ENCODE data around the gene POLR3E. TPM values are rescaled to one million over a fixed set of nuclear protein-coding genes. Genes with fewer than 3 reads are reported as not detected.

Gene POLR3E
- total RNA-seq, 6 experiments from 2014 or later = 31.6 to 36.3 (median 32.6) TPM

DNA sequence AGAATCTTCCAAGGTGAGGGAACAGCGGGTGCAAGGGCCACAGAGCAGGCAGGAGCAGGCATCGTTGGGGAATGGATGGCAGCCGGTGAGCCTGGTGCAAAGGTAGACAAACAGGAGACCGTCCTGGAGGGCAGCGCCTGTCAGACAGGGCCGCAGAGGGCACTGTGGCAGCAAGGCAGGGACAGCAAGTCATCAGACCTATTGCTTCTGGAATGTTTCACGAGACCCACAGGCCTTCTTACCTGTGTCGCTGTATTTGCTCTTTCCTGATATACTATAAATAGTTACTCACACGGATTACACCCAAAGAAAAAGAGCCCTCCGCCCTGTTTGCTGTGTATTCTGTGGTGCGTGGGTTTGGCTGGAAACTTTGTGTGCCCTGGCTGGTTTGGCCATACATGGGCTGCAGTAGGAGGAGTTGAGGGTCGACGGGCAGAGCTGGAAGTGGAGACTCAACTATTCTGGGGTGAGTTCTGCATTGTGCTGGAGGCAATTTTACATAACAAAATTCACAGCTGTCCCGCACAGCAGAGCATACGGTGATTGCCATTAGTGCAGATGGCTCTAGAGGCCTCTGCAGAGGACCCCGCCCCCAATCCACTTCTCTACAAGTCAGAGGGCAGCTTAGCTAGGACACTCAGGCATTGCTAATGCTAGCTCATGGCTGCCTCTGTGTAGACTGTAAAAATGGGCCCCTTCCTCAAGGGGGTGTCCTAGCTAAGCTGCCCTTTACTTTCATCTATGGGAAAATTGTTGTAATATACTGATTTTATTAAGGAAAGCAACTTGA is 18.6 kb upstream of the POLR3E start:
- DNase-seq = no peak
- Mint-ChIP-seq H3K9me3 (no peaks in the 10 kb centered on the region), H3K27me3 (ENCODE audit: insufficient read depth) (no peaks in the 10 kb centered on the region; the same call in 1 of the 2 replicates), H3K36me3 (ENCODE audit: low read depth) (peaks cover 24% of the 10 kb centered on the region), H3K4me1 (ENCODE audit: low read depth) (no peaks in the 10 kb centered on the region), H3K27ac (no peak overlapping the region), H3K4me3 (no peak overlapping the region)
- TF ChIP-seq, protein P1, sequence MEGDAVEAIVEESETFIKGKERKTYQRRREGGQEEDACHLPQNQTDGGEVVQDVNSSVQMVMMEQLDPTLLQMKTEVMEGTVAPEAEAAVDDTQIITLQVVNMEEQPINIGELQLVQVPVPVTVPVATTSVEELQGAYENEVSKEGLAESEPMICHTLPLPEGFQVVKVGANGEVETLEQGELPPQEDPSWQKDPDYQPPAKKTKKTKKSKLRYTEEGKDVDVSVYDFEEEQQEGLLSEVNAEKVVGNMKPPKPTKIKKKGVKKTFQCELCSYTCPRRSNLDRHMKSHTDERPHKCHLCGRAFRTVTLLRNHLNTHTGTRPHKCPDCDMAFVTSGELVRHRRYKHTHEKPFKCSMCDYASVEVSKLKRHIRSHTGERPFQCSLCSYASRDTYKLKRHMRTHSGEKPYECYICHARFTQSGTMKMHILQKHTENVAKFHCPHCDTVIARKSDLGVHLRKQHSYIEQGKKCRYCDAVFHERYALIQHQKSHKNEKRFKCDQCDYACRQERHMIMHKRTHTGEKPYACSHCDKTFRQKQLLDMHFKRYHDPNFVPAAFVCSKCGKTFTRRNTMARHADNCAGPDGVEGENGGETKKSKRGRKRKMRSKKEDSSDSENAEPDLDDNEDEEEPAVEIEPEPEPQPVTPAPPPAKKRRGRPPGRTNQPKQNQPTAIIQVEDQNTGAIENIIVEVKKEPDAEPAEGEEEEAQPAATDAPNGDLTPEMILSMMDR (IDR thresholded peaks at IDR 0.05) = no peak

DNA sequence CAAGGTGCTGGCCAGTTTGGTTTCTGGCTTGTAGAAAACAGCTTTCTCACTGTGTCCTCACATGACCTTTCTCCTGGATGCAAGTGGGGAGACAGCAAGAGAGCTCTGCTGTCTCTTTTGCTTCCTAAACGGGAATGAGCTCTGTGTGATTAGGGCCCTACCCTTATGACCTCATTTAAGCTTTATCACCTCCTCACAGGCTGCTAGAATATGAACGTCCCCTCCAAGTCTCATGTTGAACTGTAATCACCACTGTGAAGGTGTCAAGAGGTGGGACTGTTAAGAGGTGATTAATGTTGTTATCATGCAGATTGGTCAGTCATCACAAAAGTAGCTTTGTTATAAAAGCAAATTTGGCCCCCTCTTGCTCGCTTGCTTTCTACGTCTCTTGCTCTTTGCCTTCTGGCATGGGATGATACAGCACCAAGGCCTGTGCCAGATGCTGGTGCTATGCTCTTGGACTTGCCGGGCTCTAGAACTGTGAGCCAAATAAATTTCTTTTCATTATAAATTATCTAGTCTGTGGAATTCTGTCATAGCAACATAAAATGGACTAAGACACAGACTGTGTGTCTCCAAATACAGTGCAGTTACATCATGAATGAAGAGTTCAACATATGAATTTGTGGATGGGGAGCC is 14.8 kb upstream of the POLR3E start:
- peaks cover 36% of the 10 kb centered on the region for H3K36me3 Mint-ChIP-seq (ENCODE audit: low read depth)
- H3K4me1 Mint-ChIP-seq (ENCODE audit: low read depth) = peaks cover 6% of the 10 kb centered on the region; the same call in 1 of the 2 replicates
- no peak overlapping the region for H3K4me3 Mint-ChIP-seq
- no peak for DNase-seq
- H3K27ac Mint-ChIP-seq = no peak overlapping the region
- TF ChIP-seq, protein P1 (IDR thresholded peaks at IDR 0.05) = no peak
- no peaks in the 10 kb centered on the region for H3K27me3 Mint-ChIP-seq (ENCODE audit: insufficient read depth)
- no peaks in the 10 kb centered on the region for H3K9me3 Mint-ChIP-seq

DNA sequence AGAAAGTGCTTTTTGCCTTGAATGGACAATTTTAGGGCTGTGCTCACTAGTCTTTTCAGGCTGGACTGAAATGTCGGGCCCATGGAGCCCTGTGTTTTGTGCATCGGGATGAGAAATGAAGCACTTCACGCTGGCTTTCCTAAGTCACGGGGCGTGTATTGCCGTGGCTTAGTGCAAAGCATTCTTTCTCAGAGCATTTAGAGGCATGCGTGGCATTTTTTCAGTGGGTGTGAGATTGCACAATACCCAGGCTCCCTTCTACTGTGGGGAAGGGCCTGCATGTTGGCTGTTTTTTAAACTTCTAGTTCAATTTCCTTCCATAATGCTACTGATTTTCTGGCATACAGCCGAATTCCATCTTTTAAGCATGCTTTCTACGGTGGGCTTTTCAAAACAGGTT is 12.6 kb upstream of the POLR3E start:
- H3K9me3 Mint-ChIP-seq = no peaks in the 10 kb centered on the region
- TF ChIP-seq, protein P1 (IDR thresholded peaks at IDR 0.05) = no peak
- H3K4me3 Mint-ChIP-seq = no peak overlapping the region
- peaks cover 6% of the 10 kb centered on the region; the same call in 1 of the 2 replicates for H3K4me1 Mint-ChIP-seq (ENCODE audit: low read depth)
- DNase-seq = no peak
- peaks cover 33% of the 10 kb centered on the region for H3K36me3 Mint-ChIP-seq (ENCODE audit: low read depth)
- no peak overlapping the region for H3K27ac Mint-ChIP-seq
- H3K27me3 Mint-ChIP-seq (ENCODE audit: insufficient read depth) = 0 out of 2 replicates have a peak, but pooled peaks cover 2% of the 10 kb centered on the region

DNA sequence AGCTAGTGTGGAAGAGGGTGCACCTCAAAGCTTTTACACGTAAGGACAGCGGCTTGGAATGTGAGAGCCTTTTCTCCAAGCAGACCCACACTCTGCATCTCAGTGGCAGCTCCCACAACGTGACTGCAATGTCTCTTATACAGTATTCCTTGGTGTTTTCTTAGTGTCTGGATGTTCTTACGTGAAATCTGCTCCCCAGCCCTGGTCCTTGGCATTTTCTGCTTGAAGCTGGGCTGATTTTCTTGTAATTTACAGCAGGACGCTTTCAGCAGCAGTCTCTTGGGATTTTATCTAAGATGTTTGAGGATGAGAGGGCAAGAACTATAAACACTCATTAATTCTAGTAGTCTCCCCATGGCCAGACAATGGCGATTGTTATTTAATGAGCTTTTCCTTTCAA is 12.1 kb upstream of the POLR3E start:
- Mint-ChIP-seq H3K4me3 (no peak overlapping the region), H3K27ac (no peak overlapping the region), H3K36me3 (ENCODE audit: low read depth) (peaks cover 33% of the 10 kb centered on the region), H3K9me3 (no peaks in the 10 kb centered on the region), H3K27me3 (ENCODE audit: insufficient read depth) (0 out of 2 replicates have a peak, but pooled peaks cover 2% of the 10 kb centered on the region), H3K4me1 (ENCODE audit: low read depth) (peaks cover 6% of the 10 kb centered on the region; the same call in 1 of the 2 replicates)
- TF ChIP-seq, protein P1 (IDR thresholded peaks at IDR 0.05) = no peak
- DNase-seq = no peak

DNA sequence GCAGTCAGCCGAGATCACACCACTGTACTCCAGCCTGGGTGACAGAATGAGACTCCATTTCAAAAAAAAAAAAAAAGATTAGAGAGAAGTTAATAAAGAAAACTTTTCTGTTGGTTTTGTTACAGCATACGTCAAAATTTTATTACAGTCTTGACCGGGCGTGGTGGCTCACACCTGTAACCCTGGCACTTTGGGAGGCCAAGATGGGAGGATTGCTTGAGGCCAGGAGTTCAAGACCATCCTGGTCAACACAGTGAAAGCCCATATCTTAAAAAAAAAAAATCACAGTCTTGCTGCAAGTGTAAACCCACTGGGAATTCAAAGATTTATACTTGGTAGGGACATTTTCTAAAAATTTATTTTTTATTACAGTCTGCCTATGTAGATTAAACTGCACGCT is 6.2 kb upstream of the POLR3E start:
- H3K4me1 Mint-ChIP-seq (ENCODE audit: low read depth) = peaks cover 1% of the 10 kb centered on the region
- H3K27me3 Mint-ChIP-seq (ENCODE audit: insufficient read depth) = 0 out of 2 replicates have a peak, but pooled peaks cover 2% of the 10 kb centered on the region
- no peak overlapping the region for H3K4me3 Mint-ChIP-seq
- no peak for DNase-seq
- TF ChIP-seq, protein P1 (IDR thresholded peaks at IDR 0.05) = no peak
- no peak overlapping the region for H3K27ac Mint-ChIP-seq
- H3K9me3 Mint-ChIP-seq = no peaks in the 10 kb centered on the region
- no peaks in the 10 kb centered on the region for H3K36me3 Mint-ChIP-seq (ENCODE audit: low read depth)

Data from HFFc6 (cell line).